ENCODE results near the gene CYP1B1.
"Not testable (repeated sequence)": the region's sequence is repeated elsewhere in the genome, so short reads cannot be mapped to it uniquely, and the experiment has no call there.

The CYP1B1 gene

DNA sequence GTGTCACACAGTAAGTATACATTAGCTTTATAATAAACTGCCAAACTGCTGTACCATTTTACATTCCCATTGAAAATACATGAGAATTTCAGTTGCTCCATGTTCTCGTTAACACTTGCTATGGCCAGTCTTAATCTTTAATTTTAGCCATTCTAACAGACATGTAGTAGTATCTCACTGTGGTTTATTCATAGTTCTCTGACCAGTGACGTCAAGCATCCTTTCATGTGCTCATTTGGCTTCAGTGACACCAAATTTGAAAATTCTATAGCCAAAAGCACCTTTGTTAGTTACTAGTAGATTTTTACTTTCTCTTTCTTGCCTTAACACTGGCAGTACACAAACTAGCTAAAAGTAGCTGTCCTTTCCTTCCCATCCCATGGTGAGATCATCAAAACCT is 43.0 kb downstream of the CYP1B1 start:
- no peak for DNase-seq (ENCODE audit: low spot score)

DNA sequence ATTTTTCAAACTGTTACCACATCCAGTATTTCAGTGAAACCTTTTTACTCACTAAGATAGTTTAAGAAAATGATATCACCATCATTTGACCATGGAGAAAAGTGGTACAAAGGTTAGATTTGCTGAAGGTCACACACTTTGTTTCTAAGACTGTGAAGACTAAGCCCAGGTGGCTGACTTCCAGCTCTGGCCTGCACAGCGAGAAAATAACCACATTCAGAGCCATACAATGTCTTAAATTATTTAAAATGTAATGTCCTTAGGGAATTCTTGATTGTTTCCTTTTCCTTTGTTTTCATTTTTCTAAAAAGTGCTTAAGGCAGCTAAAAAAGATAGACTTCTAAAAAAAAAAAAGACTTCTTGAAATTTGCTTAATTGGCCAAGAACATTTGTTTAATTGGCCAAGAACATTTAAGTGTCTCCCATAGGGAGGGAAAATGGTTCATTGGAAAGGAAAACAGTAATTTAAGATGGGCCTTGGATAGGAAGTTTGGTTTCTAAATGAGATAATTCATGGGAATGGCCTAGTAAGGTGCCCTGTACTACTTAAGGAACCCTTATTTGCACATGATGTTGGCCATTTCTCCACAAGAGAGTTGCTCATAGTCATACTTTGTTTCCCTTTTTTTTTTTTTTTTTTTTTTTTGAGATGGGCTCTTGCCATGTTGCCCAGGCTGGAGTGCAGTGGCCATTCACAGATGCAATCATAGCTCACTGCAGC is 45.2 kb downstream of the CYP1B1 start:
- DNase-seq (ENCODE audit: low spot score), result no peak

DNA sequence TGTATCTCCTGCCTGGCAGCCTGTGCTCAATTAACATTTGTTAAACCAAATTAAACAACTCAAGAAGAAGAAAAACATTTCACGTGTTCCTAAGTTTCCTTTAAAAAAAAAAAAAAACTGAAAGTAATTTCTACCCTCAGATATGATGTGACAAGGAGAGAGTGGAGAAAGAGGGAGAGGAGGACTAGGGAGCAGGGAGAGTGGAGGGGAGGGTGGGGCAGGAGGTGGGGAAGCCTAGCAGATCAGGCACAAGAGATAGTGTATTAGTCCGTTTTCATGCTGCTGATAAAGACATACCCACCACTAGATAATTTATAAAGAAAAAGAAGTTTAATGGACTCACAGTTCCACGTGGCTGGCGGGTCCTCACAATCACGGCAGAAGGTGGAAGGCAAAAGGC is 46.4 kb downstream of the CYP1B1 start:
- no peak for DNase-seq (ENCODE audit: low spot score)

DNA sequence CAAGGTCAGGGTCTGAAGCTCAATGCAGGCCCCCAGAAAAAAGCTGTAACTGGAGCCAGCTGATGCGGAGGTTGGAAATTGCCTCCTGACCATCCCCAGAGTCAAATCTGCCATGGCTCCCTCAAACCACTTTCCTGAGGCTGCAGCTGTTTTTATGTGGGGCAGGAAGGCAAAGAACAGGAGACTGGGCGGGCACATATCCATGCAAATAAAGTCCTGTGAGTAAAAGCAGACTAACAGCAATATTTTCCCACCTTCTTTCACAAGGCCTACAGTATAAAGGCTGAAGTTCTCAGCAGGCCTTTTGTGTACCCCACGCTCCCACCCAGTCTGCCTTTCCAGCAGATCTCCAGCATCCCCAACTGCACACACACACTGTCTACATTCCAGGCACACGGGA is 47.1 kb downstream of the CYP1B1 start:
- DNase-seq (ENCODE audit: low spot score), result no peak

DNA sequence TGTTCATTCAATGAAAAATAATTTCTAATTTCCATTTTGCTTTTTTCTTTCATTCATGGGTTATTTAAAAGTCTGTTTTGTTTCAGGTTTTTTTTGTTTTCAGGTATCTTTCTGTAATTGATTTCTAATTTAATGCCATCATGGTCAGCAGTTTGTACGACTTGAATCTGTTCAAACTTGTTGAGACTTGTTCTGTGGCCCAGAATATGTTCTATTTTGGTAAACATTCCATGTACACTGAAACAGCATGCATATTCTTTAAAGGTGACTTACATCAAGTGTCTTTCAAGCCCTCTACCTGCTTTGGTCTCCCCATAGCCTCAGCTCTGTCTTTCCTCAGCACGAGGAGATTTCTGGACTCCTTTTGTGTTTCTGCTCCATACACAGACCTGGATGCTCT is 49.1 kb downstream of the CYP1B1 start:
- no peak for DNase-seq (ENCODE audit: low spot score)

DNA sequence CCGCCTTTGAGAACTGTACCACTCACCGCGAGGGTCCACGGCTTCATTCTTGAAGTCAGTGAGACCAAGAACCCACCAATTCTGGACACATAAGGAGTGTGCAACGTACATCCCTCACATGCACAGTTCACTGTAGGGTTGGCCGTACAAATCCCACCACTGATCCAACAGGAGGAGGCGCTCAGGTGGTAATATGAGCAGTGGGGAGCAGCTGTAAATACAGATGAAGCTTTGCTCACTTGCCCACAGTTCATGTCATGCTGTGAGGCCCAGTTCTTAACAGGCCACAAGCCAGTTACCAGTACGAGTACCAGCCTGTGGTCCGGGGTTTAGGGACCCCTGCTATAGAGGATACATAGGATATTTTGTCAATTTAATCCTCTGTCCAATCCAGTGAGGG is 54.4 kb downstream of the CYP1B1 start:
- no peak for DNase-seq (ENCODE audit: low spot score)

DNA sequence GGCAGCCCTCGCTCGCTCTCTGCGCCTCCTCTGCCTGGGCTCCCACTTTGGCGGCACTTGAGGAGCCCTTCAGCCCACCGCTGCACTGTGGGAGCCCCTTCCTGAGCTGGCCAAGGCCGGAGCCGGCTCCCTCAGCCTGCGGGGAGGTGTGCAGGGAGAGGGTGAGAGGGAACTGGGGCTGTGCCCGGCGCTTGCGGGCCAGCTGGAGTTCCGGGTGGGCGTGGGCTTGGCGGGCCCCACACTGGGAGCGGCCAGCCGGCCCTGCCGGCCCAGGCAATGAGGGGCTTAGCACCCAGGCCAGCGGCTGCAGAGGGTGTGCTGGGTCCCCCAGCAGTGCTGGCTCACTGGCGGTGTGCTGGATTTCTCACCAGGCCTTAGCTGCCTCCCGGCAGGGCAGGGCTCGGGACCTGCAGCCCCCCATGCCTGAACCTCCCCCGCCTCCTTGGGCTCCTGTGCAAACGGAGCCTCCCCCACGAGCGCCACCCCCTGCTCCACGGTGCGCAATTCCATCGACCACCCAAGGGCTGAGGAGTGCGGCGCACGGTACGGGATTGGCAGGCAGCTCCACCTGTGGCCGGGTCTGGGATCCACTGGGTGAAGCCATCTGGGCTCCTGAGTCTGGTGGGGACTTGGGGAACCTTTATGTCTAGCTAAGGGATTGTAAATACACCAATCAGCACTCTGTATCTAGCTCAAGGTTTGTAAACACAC is 55.4 kb downstream of the CYP1B1 start:
- not testable (repeated sequence) for DNase-seq (ENCODE audit: low spot score)

DNA sequence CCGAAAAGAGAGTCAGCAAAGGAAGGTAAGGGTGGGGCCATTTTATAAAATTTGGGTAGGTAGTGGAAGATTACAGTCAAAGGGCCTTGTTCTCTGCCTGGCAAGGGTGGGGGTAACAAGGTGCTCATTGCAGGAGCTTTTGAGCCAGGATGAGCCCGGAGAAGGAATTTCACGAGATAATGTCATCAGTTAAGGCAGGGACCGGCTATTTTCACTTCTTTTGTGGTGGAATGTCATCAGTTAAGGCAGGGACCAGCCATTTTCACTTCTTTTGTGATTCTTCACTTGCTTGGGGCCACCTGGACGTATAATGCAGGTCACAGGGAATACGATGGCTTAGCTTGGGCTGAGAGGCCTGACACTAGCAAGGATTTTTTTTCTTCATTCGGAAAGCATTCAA is 58.1 kb downstream of the CYP1B1 start:
- no peak for DNase-seq (ENCODE audit: low spot score)
